NCI-H2171 treated with DMSO at 0.1 percent for 48 hours (cell line): Measurements from ENCODE around the gene SH3RF3.
A peak's percentile ranks its signal among the peaks of the same experiment; 100 is the strongest.

Source experiments
- DNase-seq: peaks from one replicate; lab custom pipeline; 2025; lab: John Stamatoyannopoulos, UW

SH3RF3 gene

GRCh38 chr2:109397893-109398292 lies 268.9 kb downstream of the SH3RF3 start:
- no peak for DNase-seq

DNA sequence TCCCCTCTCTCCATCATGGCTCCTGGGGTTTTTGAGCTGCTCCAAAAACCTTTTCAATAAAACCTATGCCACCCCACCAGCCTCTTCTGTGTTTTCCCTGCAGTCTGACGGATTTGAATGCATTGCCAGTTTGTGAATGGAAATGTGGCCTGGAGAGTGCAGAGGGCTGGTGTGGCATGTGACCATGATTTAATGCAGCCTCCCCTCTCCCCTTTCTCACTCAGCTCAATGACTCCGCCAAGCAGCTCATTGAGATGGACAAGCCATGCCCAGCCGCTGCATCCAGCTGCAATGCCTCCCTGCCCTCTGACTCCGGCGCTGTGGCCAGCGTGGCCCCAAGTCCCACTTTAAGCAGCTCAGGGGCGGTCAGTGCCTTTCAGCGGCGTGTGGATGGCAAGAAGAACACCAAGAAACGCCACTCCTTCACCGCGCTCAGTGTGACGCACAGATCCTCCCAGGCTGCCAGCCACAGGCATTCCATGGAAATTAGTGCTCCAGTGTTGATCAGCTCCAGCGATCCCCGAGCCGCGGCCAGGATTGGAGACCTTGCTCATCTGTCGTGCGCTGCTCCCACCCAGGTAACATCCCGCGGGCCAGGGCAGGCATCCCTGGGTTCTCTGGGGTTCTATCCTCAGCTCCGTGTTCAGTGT lies 269.5 kb downstream of the SH3RF3 start:
- DNase-seq = no peak

DNA sequence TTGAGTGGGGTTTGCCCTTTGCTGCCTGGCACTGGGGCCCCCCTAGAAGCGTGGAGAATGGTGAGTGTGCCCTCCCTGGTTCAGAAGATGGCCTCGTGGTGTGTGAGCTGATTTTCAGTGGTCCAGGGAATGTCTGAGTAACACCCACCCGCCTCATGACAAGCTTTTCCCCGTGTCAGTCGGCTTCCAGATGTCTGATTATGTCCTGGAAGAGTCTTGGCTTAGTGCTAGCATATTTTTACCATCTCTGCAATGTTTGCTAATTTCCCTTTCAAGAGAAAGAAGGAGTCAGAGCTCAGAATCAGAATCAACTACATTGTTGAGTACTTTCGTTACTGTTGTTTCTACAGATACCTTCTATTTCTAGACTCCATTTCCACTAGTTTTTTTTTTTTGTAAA lies 270.1 kb downstream of the SH3RF3 start:
- no peak for DNase-seq

DNA sequence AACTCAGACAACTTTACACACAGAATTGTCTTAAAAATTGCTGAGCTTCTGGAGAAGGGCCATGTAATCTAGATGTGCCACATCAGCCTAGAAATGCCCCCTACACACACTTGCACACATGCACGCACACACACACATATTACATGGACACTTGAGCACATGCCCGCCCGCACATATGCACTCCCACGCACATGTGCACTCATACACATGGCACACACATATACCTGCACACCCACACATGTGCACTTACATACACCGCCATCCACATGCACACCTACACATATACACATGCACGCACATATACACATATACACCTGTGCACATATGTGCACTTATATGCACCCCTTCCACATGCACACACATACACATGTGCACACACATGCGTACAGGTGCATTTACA lies 271.1 kb downstream of the SH3RF3 start:
- no peak for DNase-seq

DNA sequence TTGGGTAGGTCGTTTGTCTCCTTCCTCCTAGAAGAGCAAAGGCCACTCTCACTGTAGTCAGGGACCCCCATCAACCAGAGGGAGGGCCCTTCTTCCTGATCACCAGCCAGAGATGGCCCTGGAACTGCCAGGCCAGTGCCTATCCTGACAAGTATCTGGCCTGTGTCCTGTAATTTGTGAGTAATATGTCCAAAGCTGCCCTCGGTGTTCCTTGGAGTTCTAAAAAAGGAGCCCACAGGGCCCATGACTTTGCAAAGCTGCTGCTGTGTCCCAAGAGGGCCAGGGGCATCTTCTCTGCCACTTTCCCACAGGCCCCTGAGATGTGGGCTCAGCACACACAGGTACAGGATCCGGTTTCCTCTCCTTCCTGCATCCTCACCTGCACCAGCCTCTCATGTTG lies 272.4 kb downstream of the SH3RF3 start:
- DNase-seq = no peak

- DNase-seq = no peak
These were observed 273.2 kb downstream of the SH3RF3 start for GRCh38 chr2:109402180-109402579.

DNA sequence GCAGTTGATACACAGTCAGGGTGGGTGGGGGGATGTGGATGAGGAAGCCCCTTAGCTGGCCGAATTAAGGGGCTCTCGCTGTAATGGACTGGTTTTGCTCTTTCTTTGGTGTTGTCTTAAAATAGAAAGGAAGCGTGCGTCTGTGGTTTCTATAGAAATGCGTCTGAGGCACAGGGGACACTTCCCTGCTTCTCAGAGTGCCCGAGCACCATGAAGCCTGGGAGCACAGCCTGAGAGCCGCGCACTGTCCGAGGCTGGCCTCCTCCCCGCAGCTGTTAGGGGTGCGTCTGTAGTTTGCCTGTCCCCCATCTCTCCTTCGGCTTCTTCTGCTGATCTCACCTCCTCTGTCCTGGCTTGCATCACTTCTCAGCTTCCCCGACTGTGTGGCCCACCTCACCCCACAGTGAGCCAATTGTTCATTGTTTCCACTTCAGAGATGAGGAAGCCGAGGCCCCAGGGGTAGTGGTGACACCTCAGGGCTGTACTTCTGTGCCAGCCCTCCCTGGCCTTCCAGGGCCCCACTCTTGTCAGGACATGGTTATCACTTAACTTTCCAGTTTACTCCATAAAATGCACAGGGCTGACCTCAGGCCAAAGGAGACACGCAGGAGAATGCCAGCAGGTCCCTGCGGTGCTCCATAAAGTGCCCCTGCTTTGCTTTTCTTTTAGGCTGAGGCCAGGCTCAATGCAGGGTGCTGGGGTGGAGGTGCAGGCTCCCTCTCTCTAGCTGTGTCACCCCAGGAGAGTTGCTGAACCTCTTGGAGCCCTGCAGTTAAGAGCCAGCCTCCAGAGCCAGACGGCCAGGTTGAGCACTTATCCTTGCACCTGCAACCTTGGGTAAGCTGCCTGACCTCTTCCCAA lies 274.2 kb downstream of the SH3RF3 start:
- no peak for DNase-seq

GRCh38 chr2:109403841-109404201 lies 274.8 kb downstream of the SH3RF3 start:
- no peak for DNase-seq

DNA sequence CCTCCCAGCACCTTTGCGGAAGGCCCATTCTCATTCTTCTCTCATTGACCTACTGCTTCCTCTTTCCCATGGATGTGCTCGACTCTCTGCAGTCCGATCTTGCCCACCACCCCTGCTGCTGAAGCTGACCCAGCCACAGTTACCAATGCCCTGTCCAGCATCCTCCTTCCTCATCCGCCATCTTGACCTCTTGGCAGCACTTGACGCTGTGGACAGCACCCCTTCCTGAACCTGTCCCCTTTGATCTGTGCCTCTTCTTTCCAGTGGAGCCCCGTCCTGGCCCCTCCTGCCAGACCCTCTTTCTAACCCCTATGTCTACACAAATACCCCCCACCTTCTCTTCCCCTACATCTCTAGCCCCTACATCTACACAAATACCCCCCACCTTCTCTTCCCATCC lies 275.7 kb downstream of the SH3RF3 start:
- DNase-seq = no peak

DNA sequence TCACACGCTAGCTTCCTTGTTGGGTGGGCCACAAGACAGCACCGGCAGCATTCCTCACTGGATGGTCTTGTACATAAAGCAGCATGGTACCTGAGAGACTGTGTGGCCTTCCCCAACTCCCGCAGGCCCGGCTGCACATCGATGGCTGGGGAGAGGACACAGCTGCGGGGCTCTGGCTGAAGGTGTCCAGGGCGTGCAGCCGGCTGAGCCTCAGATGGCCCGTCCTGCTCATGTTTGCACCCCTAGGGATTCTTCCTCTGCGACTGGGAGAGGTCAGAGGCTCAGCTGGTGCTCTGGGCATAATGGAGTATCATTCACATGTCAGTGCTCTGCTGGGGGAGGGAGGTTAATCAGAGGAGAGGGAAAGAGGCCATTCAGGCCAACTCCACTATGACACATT lies 276.9 kb downstream of the SH3RF3 start:
- DNase-seq = no peak

- DNase-seq = no peak
These were observed 277.3 kb downstream of the SH3RF3 start for GRCh38 chr2:109406301-109406700.

GRCh38 chr2:109407276-109408042 lies 278.5 kb downstream of the SH3RF3 start:
- no peak for DNase-seq

GRCh38 chr2:109408043-109408335 lies 279.0 kb downstream of the SH3RF3 start:
- no peak for DNase-seq

GRCh38 chr2:109409321-109410038 lies 280.5 kb downstream of the SH3RF3 start:
- peak; percentile 23 for DNase-seq

- peak; percentile 55 for DNase-seq
These were observed 281.2 kb downstream of the SH3RF3 start for GRCh38 chr2:109410039-109410815.

DNA sequence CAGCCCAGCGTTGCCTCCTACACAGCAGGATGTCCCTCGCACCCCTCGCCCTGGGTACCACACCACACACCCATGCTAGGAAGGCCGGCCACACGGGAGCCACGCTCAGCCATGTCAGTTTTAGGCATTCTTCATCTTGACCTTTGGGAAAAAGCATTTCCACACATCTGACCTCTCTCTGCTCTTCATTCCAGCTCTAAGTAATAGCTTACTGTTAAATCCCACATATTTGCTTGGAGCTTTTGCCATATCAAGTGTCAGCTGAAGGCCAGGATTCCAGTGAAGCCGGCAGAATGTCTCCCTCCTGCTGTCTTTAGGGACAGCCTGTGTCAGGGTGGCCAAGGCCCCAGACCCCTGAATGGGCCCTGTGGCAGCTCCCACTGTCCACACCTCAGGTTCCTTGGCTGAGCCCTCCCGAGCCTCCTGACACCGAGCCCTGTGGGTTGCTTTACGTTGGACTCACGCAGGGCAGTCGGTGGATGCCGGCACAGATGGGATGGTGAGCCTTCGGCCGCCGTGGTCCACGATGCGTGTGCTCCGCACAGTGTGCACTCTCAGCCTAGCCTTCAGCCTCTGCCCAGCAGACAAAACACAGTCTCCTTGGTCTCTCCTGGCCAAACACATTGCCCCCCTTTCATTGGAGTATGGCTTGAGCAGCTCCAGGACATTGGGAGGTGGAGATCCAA lies 282.8 kb downstream of the SH3RF3 start:
- no peak for DNase-seq

DNA sequence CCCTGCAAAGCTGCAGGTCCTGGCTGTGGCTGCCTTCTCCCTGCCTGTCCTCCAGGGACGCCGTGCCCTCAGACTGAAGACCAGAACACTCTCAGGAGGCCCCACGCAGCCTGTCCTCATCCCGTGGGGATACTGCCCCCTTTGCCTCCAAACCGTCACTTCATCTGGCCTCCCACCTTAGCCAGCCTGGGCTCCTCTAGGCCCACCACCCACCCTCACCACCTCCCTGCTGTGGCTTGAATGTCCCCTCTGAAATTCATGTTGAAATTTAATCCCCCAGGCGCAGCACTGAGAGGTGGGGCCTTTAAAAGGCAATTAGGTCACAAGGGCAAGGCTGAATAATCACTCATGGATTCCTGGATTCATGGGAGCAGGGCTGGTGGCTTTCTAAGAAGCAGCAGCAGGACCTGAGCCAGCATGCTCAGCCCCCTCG lies 286.6 kb downstream of the SH3RF3 start:
- no peak for DNase-seq

GRCh38 chr2:109417701-109418335 lies 288.8 kb downstream of the SH3RF3 start:
- DNase-seq = no peak

DNA sequence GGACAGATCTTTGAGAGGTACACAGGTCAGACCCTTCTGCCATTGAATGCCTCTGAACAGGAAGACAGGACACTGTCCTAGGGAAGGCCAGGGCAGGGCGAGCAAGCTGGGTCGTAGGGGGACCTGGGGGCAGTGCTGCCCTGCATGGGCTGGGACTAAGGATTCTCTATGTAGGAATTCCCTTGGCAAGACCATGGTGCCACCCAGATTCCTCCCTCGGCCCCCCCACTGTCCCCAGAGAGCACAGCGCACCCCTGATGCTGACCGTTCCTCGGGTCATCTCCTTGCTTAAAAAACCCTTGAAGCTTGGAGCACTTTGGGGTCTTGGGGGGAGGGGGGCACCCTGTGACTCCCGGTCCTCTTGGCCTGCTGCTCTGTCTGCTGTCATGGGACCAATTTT lies 289.7 kb downstream of the SH3RF3 start:
- DNase-seq = no peak

DNA sequence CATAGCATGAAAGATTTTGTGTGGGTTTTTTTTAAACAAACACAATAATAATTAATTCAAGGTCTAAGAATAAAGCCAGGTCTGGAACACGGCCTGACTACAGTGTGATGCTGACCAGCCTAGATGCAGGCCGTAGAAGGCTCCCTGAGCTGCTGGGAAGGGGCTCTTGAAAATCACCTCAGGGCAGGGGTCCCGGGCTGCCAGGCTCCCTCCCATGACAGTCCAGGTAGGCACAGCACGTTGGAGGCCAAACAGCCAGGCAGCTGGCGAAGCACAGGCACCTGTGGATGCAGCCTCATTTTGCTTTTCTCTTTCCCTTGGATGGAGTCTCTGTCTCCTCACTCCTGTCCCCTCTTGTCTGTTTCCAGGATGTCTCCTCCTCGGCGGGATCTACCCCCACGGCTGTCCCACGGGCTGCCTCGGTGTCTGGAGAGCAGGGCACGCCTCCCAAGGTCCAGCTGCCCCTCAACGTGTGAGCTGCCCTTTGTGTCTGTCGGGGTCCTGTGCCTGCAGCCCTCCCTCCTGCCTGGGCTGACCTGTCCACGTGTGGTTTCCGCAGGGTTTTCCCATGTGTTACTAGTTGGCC lies 290.3 kb downstream of the SH3RF3 start:
- no peak for DNase-seq
